H9 (cell line): ENCODE results near the gene PACSIN2. TPM values are rescaled to one million over a fixed set of nuclear protein-coding genes. Genes with fewer than 3 reads are reported as not detected.

ENCODE experiments used
- DNase-seq: peaks from one replicate; pipeline ENCODE4 v3.0.0-alpha.2; 2017
- H2AFZ ChIP-seq: one replicate; pipeline ENCODE4 v1.6.1; 2013; ENCODE audit warnings: mild to moderate bottlenecking, low read length, control low read depth, moderate library complexity
- H2AK5ac ChIP-seq: 2 replicates; pipeline ENCODE4 v1.6.1; 2013; ENCODE audit warnings: low read length, control low read depth, mixed read lengths; ENCODE audit not compliant: insufficient read length
- H2BK120ac ChIP-seq: one replicate; pipeline ENCODE4 v1.6.1; 2013; ENCODE audit warnings: low read depth, mild to moderate bottlenecking, low read length, control low read depth, inconsistent platforms; ENCODE audit not compliant: poor library complexity, severe bottlenecking
- H2BK12ac ChIP-seq: 2 replicates; pipeline ENCODE4 v1.6.1; 2013; ENCODE audit warnings: low read length, control low read depth, mixed read lengths, low read depth; ENCODE audit not compliant: insufficient read length
- H2BK15ac ChIP-seq: 2 replicates; pipeline ENCODE4 v1.6.1; 2013; ENCODE audit warnings: low read depth, low read length, control low read depth
- H2BK20ac ChIP-seq: one replicate; pipeline ENCODE4 v1.6.1; 2013; ENCODE audit warnings: low read depth, mild to moderate bottlenecking, low read length, control low read depth, inconsistent platforms; ENCODE audit not compliant: poor library complexity, severe bottlenecking
- H2BK5ac ChIP-seq: 2 replicates; pipeline ENCODE4 v1.6.1; 2013; ENCODE audit warnings: low read length, control low read depth, mixed read lengths; ENCODE audit not compliant: insufficient read length
- H3K14ac ChIP-seq: 2 replicates; pipeline ENCODE4 v1.6.1; 2013; ENCODE audit warnings: low read length, control low read depth; ENCODE audit not compliant: insufficient read depth
- H3K18ac ChIP-seq: 2 replicates; pipeline ENCODE4 v1.6.1; 2013; ENCODE audit warnings: low read depth, mild to moderate bottlenecking, mixed read lengths, low read length, control low read depth; ENCODE audit not compliant: insufficient read length
- H3K23ac ChIP-seq: 2 replicates; pipeline ENCODE4 v1.6.1; 2013; ENCODE audit warnings: low read length, control low read depth, mixed read lengths, low read depth; ENCODE audit not compliant: insufficient read length
- H3K23me2 ChIP-seq: 2 replicates; pipeline ENCODE4 v1.6.1; 2013; ENCODE audit warnings: low read depth, mild to moderate bottlenecking, mixed read lengths, low read length, control low read depth; ENCODE audit not compliant: insufficient read length, poor library complexity, severe bottlenecking
- H3K27ac ChIP-seq: 2 replicates; pipeline ENCODE4 v1.5.1; 2013; ENCODE audit warnings: low read length, control low read depth, mixed read lengths, low read depth; ENCODE audit not compliant: insufficient read length
- H3K27me3 ChIP-seq: 2 replicates; pipeline ENCODE4 v1.6.1; 2013; ENCODE audit warnings: low read length, control low read depth, inconsistent platforms; ENCODE audit not compliant: insufficient read depth
- H3K4ac ChIP-seq: 2 replicates; pipeline ENCODE4 v1.6.1; 2013; ENCODE audit warnings: low read depth, mild to moderate bottlenecking, control low read depth, inconsistent platforms, low read length, moderate library complexity
- H3K4me1 ChIP-seq: 2 replicates; pipeline ENCODE4 v1.6.1; 2013; ENCODE audit warnings: low read length, control low read depth, inconsistent platforms; ENCODE audit not compliant: insufficient read depth
- H3K4me2 ChIP-seq: 2 replicates; pipeline ENCODE4 v1.6.1; 2013; ENCODE audit warnings: low read length, control low read depth, mixed read lengths; ENCODE audit not compliant: insufficient read length, insufficient read depth
- H3K56ac ChIP-seq: 2 replicates; pipeline ENCODE4 v1.6.1; 2013; ENCODE audit warnings: low read depth, mild to moderate bottlenecking, mixed read lengths, low read length, control low read depth; ENCODE audit not compliant: insufficient read length
- H3K79me1 ChIP-seq: 2 replicates; pipeline ENCODE4 v1.6.1; 2013; ENCODE audit warnings: low read depth, mild to moderate bottlenecking, moderate library complexity, low read length, control low read depth, inconsistent platforms; ENCODE audit not compliant: insufficient read depth, poor library complexity, severe bottlenecking
- H3K79me2 ChIP-seq: 2 replicates; pipeline ENCODE4 v1.6.1; 2013; ENCODE audit warnings: low read length, control low read depth, inconsistent platforms; ENCODE audit not compliant: insufficient read depth
- H3K9ac ChIP-seq: 2 replicates; pipeline ENCODE4 v1.6.1; 2013; ENCODE audit warnings: low read length, control low read depth, mixed read lengths; ENCODE audit not compliant: insufficient read length; ENCODE audit errors: extremely low read depth
- H3K9me3 ChIP-seq: one replicate; pipeline ENCODE4 v1.6.1; 2013; ENCODE audit warnings: low read depth, low read length, inconsistent platforms; ENCODE audit not compliant: control insufficient read depth
- H3T11ph ChIP-seq: one replicate; pipeline ENCODE4 v1.6.1; 2013; ENCODE audit warnings: mild to moderate bottlenecking, low read length, control low read depth, inconsistent platforms
- H4K20me1 ChIP-seq: one replicate; pipeline ENCODE4 v1.6.1; 2013; ENCODE audit not compliant: control insufficient read depth, insufficient read length, insufficient read depth
- H4K5ac ChIP-seq: 2 replicates; pipeline ENCODE4 v1.6.1; 2013; ENCODE audit warnings: low read depth, mild to moderate bottlenecking, mixed read lengths, low read length, control low read depth; ENCODE audit not compliant: insufficient read length
- H4K8ac ChIP-seq: replicated peaks from 2 replicates; pipeline ENCODE4 v1.6.1; 2013; ENCODE audit warnings: low read length, control low read depth, mixed read lengths, low read depth; ENCODE audit not compliant: insufficient read length
- H4K91ac ChIP-seq: 2 replicates; pipeline ENCODE4 v1.6.1; 2013; ENCODE audit warnings: low read depth, mild to moderate bottlenecking, moderate library complexity, mixed read lengths, low read length, control low read depth; ENCODE audit not compliant: insufficient read length
- H3K27ac Mint-ChIP-seq, 3 experiments: 2 replicates in 2 of 3; 3 replicates in 1 of 3; pipeline ENCODE4 v1.8.0; 2020 to 2021; ENCODE audit warnings: mixed read lengths in 3 of 3, mild to moderate bottlenecking in 1 of 3, moderate library complexity in 1 of 3
- H3K27me3 Mint-ChIP-seq: 2 replicates; pipeline ENCODE4 v1.8.0; 2021; ENCODE audit warnings: low read depth, mild to moderate bottlenecking, moderate library complexity, mixed read lengths
- H3K36me3 Mint-ChIP-seq, 3 experiments: 2 replicates in 2 of 3; 3 replicates in 1 of 3; pipeline ENCODE4 v1.8.0; 2020 to 2021; ENCODE audit warnings: low read depth in 3 of 3, mixed read lengths in 3 of 3; ENCODE audit not compliant: insufficient read depth in 1 of 3
- H3K4me1 Mint-ChIP-seq, 2 experiments: 2 replicates each; pipeline ENCODE4 v1.8.0; 2020; ENCODE audit warnings: mixed read lengths in 2 of 2
- H3K4me3 Mint-ChIP-seq, 2 experiments: 2 replicates in 1 of 2; 3 replicates in 1 of 2; pipeline ENCODE4 v1.8.0; 2020 to 2021; ENCODE audit warnings: mild to moderate bottlenecking in 2 of 2, mixed read lengths in 2 of 2, moderate library complexity in 1 of 2
- H3K9me3 Mint-ChIP-seq, 2 experiments: 2 replicates in 1 of 2; 3 replicates in 1 of 2; pipeline ENCODE4 v1.8.0; 2020; ENCODE audit warnings: mild to moderate bottlenecking in 2 of 2, mixed read lengths in 2 of 2, moderate library complexity in 1 of 2
- CTCF ChIP-seq: fragments of 200-600 bp; sonication (generic); conservative IDR thresholded peaks from 3 replicates; pipeline ENCODE4 v1.8.0; 2021; ENCODE audit warnings: antibody characterized with exemption, mild to moderate bottlenecking
- WGBS: extraction: QIAGEN DNeasy Blood & Tissue Kit; methylation state at CpG from one replicate; pipeline ENCODE4 v1.1.7; 2013; ENCODE audit warnings: missing lambda C conversion rate, low lambda C conversion rate, mixed read lengths; ENCODE audit not compliant: insufficient read length; ENCODE audit errors: extremely low coverage; 5-methylcytosine and 5-hydroxymethylcytosine counted together
- total RNA-seq: library from RNA; stranded (reverse); gene quantifications from 2 replicates; pipeline ENCODE4 v1.2.1, GENCODE V29; 2021

The PACSIN2 gene
- total RNA-seq, 1 experiment from 2014 or later, result 62.3 TPM

GRCh38 chr22:42862045-42862734, 152.8 kb downstream of the PACSIN2 start:
- no peak overlapping the region for H3K27ac Mint-ChIP-seq
- Histone ChIP-seq H4K20me1 (no peaks in the 10 kb centered on the region), H3K23ac (no peak overlapping the region), H2BK12ac (no peak overlapping the region), H3K9ac (no peak overlapping the region), H4K91ac (no peak overlapping the region), H2AK5ac (no peak overlapping the region), H3K9me3 (no peaks in the 10 kb centered on the region), H3K56ac (no peak overlapping the region), H2BK5ac (no peak overlapping the region), H3K4me2 (no peak overlapping the region), H3K79me1 (no peaks in the 10 kb centered on the region), H3K4me1 (no peaks in the 10 kb centered on the region), H4K5ac (no peak overlapping the region), H2BK120ac (no peak overlapping the region), H3K4ac (no peak overlapping the region), H3K79me2 (no peaks in the 10 kb centered on the region), H2AFZ (no peak overlapping the region), H2BK15ac (no peak overlapping the region), H2BK20ac (no peak overlapping the region), H3K14ac (no peak overlapping the region), H3K27ac (no peak overlapping the region), H3K27me3 (peaks cover 3% of the 10 kb centered on the region; the same call in 1 of the 2 replicates), H3T11ph (no peak overlapping the region), H3K18ac (no peak overlapping the region), H3K23me2 (no peaks in the 10 kb centered on the region), H4K8ac (no peak overlapping the region)
- H3K4me1 Mint-ChIP-seq, result peaks cover 0 to 8% of the 10 kb centered on the region in 2 experiments; a peak in 2 of 4 replicates
- DNase-seq, result no peak
- H3K36me3 Mint-ChIP-seq, result no peaks in the 10 kb centered on the region
- H3K27me3 Mint-ChIP-seq, result peaks cover 22% of the 10 kb centered on the region
- no peak overlapping the region for H3K4me3 Mint-ChIP-seq
- TF ChIP-seq CTCF, result no peak
- no peaks in the 10 kb centered on the region; a peak in 1 of 5 replicates for H3K9me3 Mint-ChIP-seq
- no CpG with 5 or more reads among the region's 7 CpGs for WGBS
